Measurements from ENCODE around the gene CEACAM21.
A peak's percentile ranks its signal among the peaks of the same experiment; 100 is the strongest.

CEACAM21 gene

DNA sequence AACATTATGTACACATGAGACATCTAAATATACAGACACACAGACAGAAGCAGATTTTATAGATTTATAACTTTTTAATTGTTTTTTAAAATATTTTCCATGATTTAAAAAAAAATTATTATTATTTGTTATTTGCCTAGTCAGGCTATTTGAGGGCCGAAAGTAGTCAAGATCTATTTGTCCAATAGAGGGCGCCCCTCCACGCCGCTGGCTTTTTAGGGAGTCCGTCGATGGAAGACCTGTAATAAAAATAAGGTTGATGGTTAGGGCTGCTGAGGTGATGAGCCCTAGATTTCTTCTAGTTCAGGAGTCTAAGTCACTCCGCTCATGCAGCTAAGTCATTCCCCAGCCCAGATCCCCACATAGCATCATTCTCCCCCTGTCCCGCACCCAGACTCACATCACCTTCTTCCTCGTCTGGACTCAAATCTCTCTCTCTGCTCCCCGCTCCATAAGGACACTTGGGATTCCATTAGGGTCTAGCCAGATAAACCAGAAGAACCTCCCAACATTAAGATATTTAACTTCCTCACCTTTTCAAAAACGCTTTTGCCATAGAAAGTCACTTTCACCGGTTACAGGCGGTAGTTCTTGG lies 33.9 kb upstream of the CEACAM21 start:
- no peak overlapping the region for H3K4me3 ChIP-seq (replicated peaks; ENCODE audit: low read depth, low read length)
- no peak for DNase-seq (ENCODE audit: extremely low read depth, low read depth)
- TF ChIP-seq CTCF (IDR thresholded peaks at IDR 0.05; ENCODE audit: low read depth, low read length, missing control alignments): peak; percentile 81

- H3K4me3 ChIP-seq (replicated peaks; ENCODE audit: low read depth, low read length): no peak overlapping the region
- no peak for DNase-seq (ENCODE audit: extremely low read depth, low read depth)
- TF ChIP-seq CTCF (IDR thresholded peaks at IDR 0.05; ENCODE audit: low read depth, low read length, missing control alignments): no peak
These were observed 33.3 kb upstream of the CEACAM21 start for GRCh38 chr19:41542622-41543021.

- no peak overlapping the region for H3K4me3 ChIP-seq (replicated peaks; ENCODE audit: low read depth, low read length)
These were observed 32.4 kb upstream of the CEACAM21 start for GRCh38 chr19:41543582-41543981.

GRCh38 chr19:41545547-41545946 lies 30.4 kb upstream of the CEACAM21 start:
- DNase-seq (ENCODE audit: extremely low read depth, low read depth): no peak
- no peak for TF ChIP-seq CTCF (IDR thresholded peaks at IDR 0.05; ENCODE audit: low read depth, low read length, missing control alignments)
- no peak overlapping the region for H3K4me3 ChIP-seq (replicated peaks; ENCODE audit: low read depth, low read length)

More at GRCh38 chr19:41543582-41543981, 32.4 kb upstream of the CEACAM21 start:
- no peak for TF ChIP-seq CTCF (IDR thresholded peaks at IDR 0.05; ENCODE audit: low read depth, low read length, missing control alignments)
- DNase-seq (ENCODE audit: extremely low read depth, low read depth): no peak

- DNase-seq (ENCODE audit: extremely low read depth, low read depth): no peak
- no peak for TF ChIP-seq CTCF (IDR thresholded peaks at IDR 0.05; ENCODE audit: low read depth, low read length, missing control alignments)
- H3K4me3 ChIP-seq (replicated peaks; ENCODE audit: low read depth, low read length): no peak overlapping the region
These were observed 29.6 kb upstream of the CEACAM21 start for GRCh38 chr19:41546386-41546789.

DNA sequence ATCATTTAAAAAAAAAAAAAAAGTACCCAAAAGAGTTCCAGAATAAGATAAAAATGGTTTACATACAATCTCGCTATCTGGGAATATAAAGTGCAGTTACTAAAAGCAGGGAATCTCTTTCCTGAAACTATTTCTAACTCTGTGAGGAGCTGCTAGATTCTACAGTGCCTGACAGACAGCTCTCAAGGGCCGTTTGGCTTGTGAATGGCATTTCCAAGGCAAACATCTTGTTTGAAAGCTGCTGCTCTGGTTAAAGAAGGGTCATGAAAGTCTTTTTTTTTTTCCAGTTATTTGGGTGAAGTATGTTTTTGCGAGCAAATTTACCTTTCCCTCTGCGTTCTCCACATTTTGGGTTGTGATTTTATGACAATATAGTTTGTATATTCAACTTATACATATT lies 29.0 kb upstream of the CEACAM21 start:
- no peak for TF ChIP-seq CTCF (IDR thresholded peaks at IDR 0.05; ENCODE audit: low read depth, low read length, missing control alignments)
- no peak overlapping the region for H3K4me3 ChIP-seq (replicated peaks; ENCODE audit: low read depth, low read length)
- no peak for DNase-seq (ENCODE audit: extremely low read depth, low read depth)

DNA sequence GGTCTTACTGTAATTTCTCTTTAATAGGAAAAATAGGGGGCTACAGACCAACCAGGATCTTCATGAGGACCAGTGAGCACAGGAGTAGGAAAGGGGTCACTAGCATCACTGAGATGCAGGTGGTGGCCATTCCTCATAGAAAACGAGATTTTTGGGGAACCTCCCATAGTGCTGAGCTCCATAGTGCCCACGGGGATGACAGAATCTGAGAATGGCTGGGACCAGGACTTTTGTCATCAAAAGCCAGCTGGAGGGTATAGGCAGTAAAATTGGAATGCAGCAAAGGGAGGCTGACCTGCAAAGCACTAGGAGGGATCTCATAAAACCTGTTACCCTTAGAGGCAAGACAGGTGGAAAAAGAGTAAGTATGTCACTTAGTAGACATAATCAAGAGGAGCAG lies 28.4 kb upstream of the CEACAM21 start:
- no peak overlapping the region for H3K4me3 ChIP-seq (replicated peaks; ENCODE audit: low read depth, low read length)
- DNase-seq (ENCODE audit: extremely low read depth, low read depth): no peak
- TF ChIP-seq CTCF (IDR thresholded peaks at IDR 0.05; ENCODE audit: low read depth, low read length, missing control alignments): no peak

Measured in HFF-Myc (cell line).